Small intestine (tissue), 7 donors: ENCODE data around the gene COA8. TPM values are rescaled to one million over a fixed set of nuclear protein-coding genes. Genes with fewer than 3 reads are reported as not detected.

Experiments
- DNase-seq, 2 donors: peaks; one replicate each; pipeline versions ENCODE4 v3.0.0 to v3.0.0-alpha.2; 2013
- FAIRE-seq: peaks from 2 replicates; lab custom pipeline; 2012; peaks lifted over from hg19 to GRCh38; lab: Jason Lieb, UNC
- H3K27ac ChIP-seq, 3 donors: one replicate each; pipeline ENCODE4 v1.5.1; 2013; ENCODE audit warnings: low read length in 2 of 3, mild to moderate bottlenecking in 2 of 3, control low read depth in 1 of 3, inconsistent platforms in 1 of 3, low read depth in 1 of 3, moderate library complexity in 1 of 3
- H3K27me3 ChIP-seq, 3 donors: one replicate each; pipeline ENCODE4 v1.6.1; 2013; ENCODE audit warnings: low read length in 3 of 3, inconsistent platforms in 1 of 3; ENCODE audit not compliant: control insufficient read depth in 3 of 3, insufficient read depth in 3 of 3
- H3K36me3 ChIP-seq, 3 donors: one replicate each; pipeline ENCODE4 v1.6.1; 2013; ENCODE audit warnings: low read length in 3 of 3, inconsistent platforms in 1 of 3, low read depth in 1 of 3, mild to moderate bottlenecking in 1 of 3, moderate library complexity in 1 of 3; ENCODE audit not compliant: control insufficient read depth in 3 of 3, insufficient read depth in 2 of 3
- H3K4me1 ChIP-seq, 3 donors: one replicate each; pipeline ENCODE4 v1.6.1; 2013; ENCODE audit warnings: low read length in 2 of 3, inconsistent platforms in 1 of 3, low read depth in 1 of 3, mild to moderate bottlenecking in 1 of 3, moderate library complexity in 1 of 3; ENCODE audit not compliant: control insufficient read depth in 3 of 3, insufficient read depth in 2 of 3
- H3K4me3 ChIP-seq, 3 donors: one replicate each; pipeline ENCODE4 v1.5.1; 2013; ENCODE audit warnings: low read length in 3 of 3, control low read depth in 1 of 3, inconsistent platforms in 1 of 3, low read depth in 1 of 3, mild to moderate bottlenecking in 1 of 3, moderate library complexity in 1 of 3
- H3K9me3 ChIP-seq, 2 donors: one replicate each; pipeline ENCODE4 v1.6.1; 2013; ENCODE audit warnings: low read depth in 1 of 2, low read length in 1 of 2; ENCODE audit not compliant: control insufficient read depth in 2 of 2, insufficient read depth in 1 of 2
- WGBS, 3 donors: extraction: QIAGEN DNeasy Blood & Tissue Kit; methylation state at CpG; one replicate each; pipeline ENCODE4 v1.1.7; 2013; 5-methylcytosine and 5-hydroxymethylcytosine counted together
- polyA plus RNA-seq, 4 donors: library from polyadenylated mRNA; stranded (reverse) in 3 of 4; unstranded in 1 of 4; fragments of 200-250 nt in 3 of 4; fragments of 120-200 nt in 1 of 4; gene quantifications; one replicate each; pipeline versions ENCODE4 v1.2.1 to v1.2.3, GENCODE V29; 2013
- donor health status: healthy with polysubstance abuse.
- donor health status: control.
- donor health status: control.
- donor health status: Bipolar disorder and iron deficiency.
- donor health status: healthy.

Gene COA8
- polyA plus RNA-seq, 4 donors, result 33.0 to 68.7 (median 50.2) TPM

DNA sequence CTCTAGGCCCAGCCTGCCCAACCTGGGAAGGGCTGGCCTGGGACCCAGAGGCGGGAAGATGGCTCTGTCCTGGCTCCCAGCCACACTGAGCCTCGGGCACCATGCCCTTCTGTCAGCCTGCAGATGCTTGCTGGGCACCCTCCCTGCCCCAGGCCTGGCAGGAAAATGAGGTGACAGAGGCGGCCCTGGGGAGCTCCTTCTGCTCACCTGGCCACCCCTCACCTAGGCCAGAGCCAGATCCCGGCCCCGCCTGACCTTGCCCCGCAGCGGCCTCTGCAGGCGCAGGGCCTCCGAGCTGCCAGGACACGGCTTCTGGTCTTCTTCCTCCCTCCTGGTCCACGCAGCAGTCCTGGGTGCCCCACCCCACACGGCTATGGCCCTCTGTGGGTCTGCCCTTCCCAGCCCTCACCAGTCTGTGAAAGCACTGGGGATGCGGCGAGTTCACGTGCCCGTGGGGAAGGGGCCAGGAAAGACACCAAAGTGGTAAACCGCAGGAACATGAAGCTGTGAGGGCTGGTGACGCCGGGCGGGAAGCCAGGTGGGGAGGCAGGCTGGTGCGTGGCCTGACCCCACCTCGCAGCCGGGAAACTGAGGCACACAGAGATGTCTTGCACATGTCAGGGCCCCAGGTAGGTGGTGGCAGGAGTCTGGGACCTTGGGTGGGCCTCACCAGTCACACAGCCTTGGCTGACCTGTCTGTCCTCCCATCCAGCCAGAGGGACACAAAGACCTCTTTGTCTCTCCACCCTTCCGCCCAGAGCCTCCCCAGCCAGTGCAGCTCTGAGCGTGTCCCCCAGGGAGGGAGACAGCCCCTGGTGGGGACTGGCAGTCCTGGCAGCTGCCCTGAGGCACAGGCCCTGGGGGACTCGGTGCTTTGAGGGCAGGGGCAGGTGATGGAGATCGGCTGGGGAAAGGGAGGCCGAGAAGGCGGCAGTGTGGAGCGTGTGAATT, 13.1 kb upstream of the COA8 start:
- Histone ChIP-seq H3K27me3 (no peaks in the 10 kb centered on the region), H3K4me3 (no peak overlapping the region), H3K4me1 (peaks cover 0 to 17% (median 0%) of the 10 kb centered on the region in 3 donors), H3K9me3 (no peaks in the 10 kb centered on the region), H3K36me3 (peaks cover 0 to 11% (median 0%) of the 10 kb centered on the region in 3 donors), H3K27ac (no peak overlapping the region)
- FAIRE-seq (no peak), DNase-seq (no peak)
- 80 to 86% (median 82%) methylated on average over 29 to 30 of the region's 30 CpGs for WGBS, 3 donors

- WGBS, 3 donors, result 70 to 78% (median 75%) methylated on average over 21 to 22 of the region's 22 CpGs
- peak overlapping the region in 1 of 3 donors; percentile 56 for H3K27ac ChIP-seq
- no peak overlapping the region for H3K4me3 ChIP-seq
- peaks cover 0 to 15% (median 0%) of the 10 kb centered on the region in 3 donors for H3K36me3 ChIP-seq
- peaks cover 0 to 13% (median 0%) of the 10 kb centered on the region in 3 donors for H3K4me1 ChIP-seq
- H3K27me3 ChIP-seq, result no peaks in the 10 kb centered on the region
- H3K9me3 ChIP-seq, result no peaks in the 10 kb centered on the region
- FAIRE-seq, result no peak
- DNase-seq, result no peak
Measured at GRCh38 chr14:103550451-103551337, 12.1 kb upstream of the COA8 start.

GRCh38 chr14:103551338-103551762, 11.4 kb upstream of the COA8 start:
- H3K27ac ChIP-seq, result peak overlapping the region in 2 of 3 donors; percentile 56 to 66
- DNase-seq (no peak), FAIRE-seq (no peak)
- H3K4me1 ChIP-seq, result peaks cover 0 to 12% (median 0%) of the 10 kb centered on the region in 3 donors
- 77 to 91% (median 88%) methylated on average over 15 to 17 of the region's 17 CpGs for WGBS, 3 donors
- H3K36me3 ChIP-seq, result peaks cover 0 to 15% (median 0%) of the 10 kb centered on the region in 3 donors
- no peak overlapping the region for H3K4me3 ChIP-seq
- no peaks in the 10 kb centered on the region for H3K9me3 ChIP-seq
- no peaks in the 10 kb centered on the region for H3K27me3 ChIP-seq

DNA sequence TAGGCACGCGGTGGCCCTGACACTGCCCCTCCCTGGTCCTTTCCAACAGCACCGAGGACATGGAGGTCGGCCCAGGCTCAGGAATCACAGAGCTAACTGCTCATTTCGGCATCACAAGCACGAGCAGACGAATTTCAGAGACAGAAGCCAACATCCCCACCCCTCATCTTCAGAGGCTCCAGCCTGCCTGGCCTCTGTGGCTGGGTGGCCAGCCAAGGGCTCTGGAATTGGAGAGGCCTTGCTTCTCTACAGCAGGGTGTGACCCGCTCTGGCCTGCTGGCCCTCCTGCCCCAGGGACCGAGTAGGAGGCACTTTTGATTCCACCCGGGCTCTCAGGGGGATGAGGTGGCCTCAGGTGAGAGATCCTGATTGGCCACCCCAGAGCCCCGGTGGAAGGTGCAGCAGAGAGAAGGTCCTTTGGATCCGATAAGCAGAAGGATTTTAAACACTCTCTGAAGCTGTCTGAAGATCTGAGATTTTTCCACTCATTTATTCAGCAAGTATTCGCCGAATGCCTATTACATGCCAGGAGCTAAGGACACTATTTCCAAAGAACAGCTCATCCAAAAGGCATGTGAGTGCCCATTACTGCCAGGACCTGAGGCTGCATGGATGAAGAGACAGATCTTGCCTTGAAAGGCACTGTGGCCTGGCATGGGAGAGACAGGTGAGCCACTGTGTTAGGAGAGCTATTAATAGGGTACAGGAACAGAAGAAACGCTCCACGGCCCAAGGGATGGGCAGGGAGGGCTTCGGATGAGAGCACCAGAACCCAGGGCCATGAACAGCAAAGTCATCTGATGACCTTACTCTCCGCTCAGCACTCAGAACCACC, 10.5 kb upstream of the COA8 start:
- peak overlapping the region in 2 of 3 donors; percentile 56 to 66 for H3K27ac ChIP-seq
- peaks cover 0 to 6% (median 0%) of the 10 kb centered on the region in 3 donors for H3K4me1 ChIP-seq
- 80 to 87% (median 82%) methylated on average over 18 of the region's 18 CpGs for WGBS, 3 donors
- DNase-seq (no peak), FAIRE-seq (no peak)
- H3K9me3 ChIP-seq, result no peaks in the 10 kb centered on the region
- peaks cover 0 to 15% (median 0%) of the 10 kb centered on the region in 3 donors for H3K36me3 ChIP-seq
- no peaks in the 10 kb centered on the region for H3K27me3 ChIP-seq
- no peak overlapping the region for H3K4me3 ChIP-seq

DNA sequence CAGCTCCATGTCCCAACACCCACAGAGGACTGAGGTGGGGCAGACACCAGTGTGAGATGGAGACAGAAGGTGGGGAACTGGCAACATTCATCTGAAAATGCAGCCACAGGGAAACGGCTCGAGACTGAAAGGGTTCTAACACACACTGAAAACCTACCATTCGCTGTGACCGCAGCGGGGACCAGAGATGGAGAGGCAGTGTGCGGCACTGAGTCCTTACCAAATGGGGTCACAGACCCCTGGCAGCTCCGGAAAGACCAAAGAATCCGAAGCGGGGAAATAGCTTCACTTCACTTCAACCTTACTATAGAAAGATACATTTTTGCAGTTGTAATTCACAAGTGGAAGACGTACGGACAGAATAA, 9.9 kb upstream of the COA8 start:
- DNase-seq, result no peak
- FAIRE-seq, result no peak
- H3K27ac ChIP-seq, result peak overlapping the region in 2 of 3 donors; percentile 9 to 31

GRCh38 chr14:103555559-103556337, 7.0 kb upstream of the COA8 start:
- no peak overlapping the region for H3K27ac ChIP-seq
- H3K36me3 ChIP-seq, result peaks cover 4 to 35% (median 5%) of the 10 kb centered on the region in 3 donors
- no peaks in the 10 kb centered on the region for H3K27me3 ChIP-seq
- WGBS, 3 donors, result 82 to 89% (median 87%) methylated on average over 15 of the region's 15 CpGs
- no peaks in the 10 kb centered on the region for H3K9me3 ChIP-seq
- FAIRE-seq, result no peak
- peaks cover 0 to 5% (median 0%) of the 10 kb centered on the region in 3 donors for H3K4me1 ChIP-seq
- no peak for DNase-seq
- no peak overlapping the region for H3K4me3 ChIP-seq

More for the DNA sequence above, 9.9 kb upstream of the COA8 start:
- Histone ChIP-seq H3K9me3 (no peaks in the 10 kb centered on the region), H3K4me3 (no peak overlapping the region), H3K4me1 (peaks cover 0 to 6% (median 0%) of the 10 kb centered on the region in 3 donors), H3K36me3 (peaks cover 0 to 19% (median 0%) of the 10 kb centered on the region in 3 donors), H3K27me3 (no peaks in the 10 kb centered on the region)
- 95 to 97% (median 96%) methylated on average over 11 of the region's 11 CpGs for WGBS, 3 donors
